ENCODE data around the gene FEM1B.

DNA sequence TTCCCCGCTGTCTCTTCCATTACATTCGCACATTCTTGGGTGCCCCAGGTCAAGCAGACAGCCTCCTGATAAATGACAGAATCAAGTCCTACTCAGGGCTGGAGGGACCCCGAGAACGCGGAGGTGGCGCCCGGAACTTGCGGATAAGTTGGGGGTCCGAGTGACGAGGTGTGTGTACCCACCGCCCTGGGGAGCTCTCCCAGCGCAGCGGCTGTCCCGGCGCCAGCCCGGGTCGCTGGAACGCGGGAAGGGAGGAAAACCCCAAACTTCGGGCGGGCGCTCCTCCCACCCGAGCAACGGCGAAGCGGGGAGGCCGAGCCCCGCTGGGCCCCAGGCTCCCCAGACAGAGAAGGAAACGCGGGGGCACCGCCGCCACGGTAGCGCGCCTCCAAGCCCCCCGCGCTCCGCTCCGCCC lies 48.6 kb upstream of the FEM1B start:
- TF ChIP-seq, protein P1, sequence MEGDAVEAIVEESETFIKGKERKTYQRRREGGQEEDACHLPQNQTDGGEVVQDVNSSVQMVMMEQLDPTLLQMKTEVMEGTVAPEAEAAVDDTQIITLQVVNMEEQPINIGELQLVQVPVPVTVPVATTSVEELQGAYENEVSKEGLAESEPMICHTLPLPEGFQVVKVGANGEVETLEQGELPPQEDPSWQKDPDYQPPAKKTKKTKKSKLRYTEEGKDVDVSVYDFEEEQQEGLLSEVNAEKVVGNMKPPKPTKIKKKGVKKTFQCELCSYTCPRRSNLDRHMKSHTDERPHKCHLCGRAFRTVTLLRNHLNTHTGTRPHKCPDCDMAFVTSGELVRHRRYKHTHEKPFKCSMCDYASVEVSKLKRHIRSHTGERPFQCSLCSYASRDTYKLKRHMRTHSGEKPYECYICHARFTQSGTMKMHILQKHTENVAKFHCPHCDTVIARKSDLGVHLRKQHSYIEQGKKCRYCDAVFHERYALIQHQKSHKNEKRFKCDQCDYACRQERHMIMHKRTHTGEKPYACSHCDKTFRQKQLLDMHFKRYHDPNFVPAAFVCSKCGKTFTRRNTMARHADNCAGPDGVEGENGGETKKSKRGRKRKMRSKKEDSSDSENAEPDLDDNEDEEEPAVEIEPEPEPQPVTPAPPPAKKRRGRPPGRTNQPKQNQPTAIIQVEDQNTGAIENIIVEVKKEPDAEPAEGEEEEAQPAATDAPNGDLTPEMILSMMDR (IDR thresholded peaks at IDR 0.05): no peak
- TF ChIP-seq POLR2A (IDR thresholded peaks at IDR 0.05): no peak

Measured in testis (tissue), 2 donors.